NCI-H2107 (cell line): Measurements from ENCODE around the gene PDIA5.

Source experiments
- DNase-seq: peaks from one replicate; lab custom pipeline; 2025; lab: John Stamatoyannopoulos, UW

Gene PDIA5

GRCh38 chr3:123119802-123120201 is 53.0 kb downstream of the PDIA5 start:
- DNase-seq, result no peak

GRCh38 chr3:123120573-123120972 is 53.7 kb downstream of the PDIA5 start:
- DNase-seq, result no peak

GRCh38 chr3:123122057-123122456 is 55.2 kb downstream of the PDIA5 start:
- no peak for DNase-seq

- DNase-seq, result no peak
Observed at GRCh38 chr3:123122525-123123315, 55.9 kb downstream of the PDIA5 start.

- DNase-seq, result no peak
Observed at GRCh38 chr3:123123716-123124616, 57.1 kb downstream of the PDIA5 start.

GRCh38 chr3:123124971-123125370 is 58.1 kb downstream of the PDIA5 start:
- no peak for DNase-seq

GRCh38 chr3:123126031-123126430 is 59.2 kb downstream of the PDIA5 start:
- DNase-seq, result no peak

- DNase-seq, result no peak
Observed at GRCh38 chr3:123126653-123127052, 59.8 kb downstream of the PDIA5 start.

- no peak for DNase-seq
Observed at GRCh38 chr3:123129092-123129491, 62.3 kb downstream of the PDIA5 start.

GRCh38 chr3:123129532-123129931 is 62.7 kb downstream of the PDIA5 start:
- DNase-seq, result no peak

- no peak for DNase-seq
Observed at GRCh38 chr3:123130079-123130750, 63.4 kb downstream of the PDIA5 start.

- DNase-seq, result no peak
Observed at GRCh38 chr3:123134671-123135070, 67.8 kb downstream of the PDIA5 start.

- no peak for DNase-seq
Observed at GRCh38 chr3:123137001-123137400, 70.2 kb downstream of the PDIA5 start.

- DNase-seq, result no peak
Observed at GRCh38 chr3:123138839-123139444, 72.1 kb downstream of the PDIA5 start.

GRCh38 chr3:123139522-123139921 is 72.7 kb downstream of the PDIA5 start:
- DNase-seq, result no peak

GRCh38 chr3:123140550-123140949 is 73.7 kb downstream of the PDIA5 start:
- DNase-seq, result no peak

GRCh38 chr3:123141276-123141675 is 74.5 kb downstream of the PDIA5 start:
- no peak for DNase-seq

GRCh38 chr3:123143669-123144411 is 77.0 kb downstream of the PDIA5 start:
- peak; percentile 89 for DNase-seq

GRCh38 chr3:123147754-123148535 is 81.1 kb downstream of the PDIA5 start:
- DNase-seq, result no peak

GRCh38 chr3:123148772-123149171 is 81.9 kb downstream of the PDIA5 start:
- no peak for DNase-seq

- no peak for DNase-seq
Observed at GRCh38 chr3:123149525-123149924, 82.7 kb downstream of the PDIA5 start.
